ENCODE measurements around the gene MYO9A. TPM values are rescaled to one million over a fixed set of nuclear protein-coding genes. Genes with fewer than 3 reads are reported as not detected.

Gene MYO9A
- total RNA-seq, 2 experiments from 2014 or later, result 15.4 to 19.1 TPM

DNA sequence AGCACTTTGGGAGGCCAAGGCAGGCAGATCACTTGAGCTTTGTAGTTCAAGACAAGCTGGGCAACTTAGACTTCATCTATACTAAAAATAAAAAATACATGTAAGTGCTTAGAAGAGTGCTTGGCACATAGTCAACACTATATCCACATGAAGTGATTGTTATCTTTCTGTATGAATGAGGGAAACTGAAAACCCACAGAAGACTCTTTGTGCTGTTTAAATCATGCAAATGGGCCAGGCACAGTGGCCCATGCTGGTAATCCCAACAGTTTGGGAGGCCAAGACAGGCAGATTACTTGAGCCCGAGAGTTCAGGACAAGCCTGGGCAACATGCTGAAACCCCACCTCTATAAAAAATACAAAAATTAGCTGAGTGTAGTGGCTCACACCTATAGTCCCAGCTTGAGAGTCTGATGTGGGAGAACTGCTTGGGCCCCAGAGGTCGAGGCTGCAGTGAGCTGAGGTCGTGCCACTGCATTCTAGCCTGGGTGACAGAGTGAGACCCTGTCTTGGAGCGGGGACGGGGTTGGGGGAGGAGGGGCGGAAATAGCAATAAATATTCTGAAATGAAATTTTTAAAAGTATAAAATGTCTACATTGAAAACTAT lies 177.9 kb downstream of the MYO9A start:
- no peak overlapping the region for H3K4me3 Mint-ChIP-seq
- peaks cover 16% of the 10 kb centered on the region for H3K36me3 Mint-ChIP-seq
- no peak for DNase-seq
- no peaks in the 10 kb centered on the region for H3K4me1 Mint-ChIP-seq
- H3K27me3 Mint-ChIP-seq, result no peaks in the 10 kb centered on the region
- no peaks in the 10 kb centered on the region for H3K9me3 Mint-ChIP-seq
- H3K27ac Mint-ChIP-seq, result no peak overlapping the region

DNA sequence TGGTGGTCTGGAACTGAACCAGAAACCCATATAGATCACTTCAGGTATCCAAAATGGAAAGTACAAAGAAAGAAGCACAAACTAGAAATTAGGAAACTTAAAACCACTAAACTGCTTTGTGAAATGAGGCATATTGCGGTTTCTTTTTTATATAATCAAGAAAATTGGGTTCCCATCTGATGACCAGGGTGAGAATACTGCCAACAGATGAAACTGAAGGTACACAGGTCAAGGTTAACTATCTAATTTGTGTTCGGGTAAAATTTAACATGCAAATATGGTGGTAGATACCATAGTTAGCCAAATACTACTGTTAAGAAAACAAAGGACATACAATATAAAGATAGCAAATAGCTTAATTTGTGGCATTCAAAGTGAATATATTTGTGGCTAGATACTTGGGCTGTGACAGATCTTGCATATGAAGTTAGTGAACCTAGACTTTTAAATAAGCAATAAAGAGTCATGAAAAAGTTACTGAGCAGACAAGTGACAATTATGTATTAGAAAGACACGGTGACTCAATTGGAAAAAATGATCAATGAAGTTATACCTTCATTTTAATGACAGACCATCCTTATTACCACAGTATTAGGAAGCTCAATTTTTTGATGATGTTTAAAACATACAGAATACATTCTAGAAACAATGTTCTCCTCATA lies 180.2 kb downstream of the MYO9A start:
- no peak overlapping the region for H3K27ac Mint-ChIP-seq
- no peaks in the 10 kb centered on the region for H3K9me3 Mint-ChIP-seq
- no peak overlapping the region for H3K4me3 Mint-ChIP-seq
- no peaks in the 10 kb centered on the region for H3K27me3 Mint-ChIP-seq
- no peak for DNase-seq
- H3K36me3 Mint-ChIP-seq, result peaks cover 34% of the 10 kb centered on the region
- H3K4me1 Mint-ChIP-seq, result no peaks in the 10 kb centered on the region

DNA sequence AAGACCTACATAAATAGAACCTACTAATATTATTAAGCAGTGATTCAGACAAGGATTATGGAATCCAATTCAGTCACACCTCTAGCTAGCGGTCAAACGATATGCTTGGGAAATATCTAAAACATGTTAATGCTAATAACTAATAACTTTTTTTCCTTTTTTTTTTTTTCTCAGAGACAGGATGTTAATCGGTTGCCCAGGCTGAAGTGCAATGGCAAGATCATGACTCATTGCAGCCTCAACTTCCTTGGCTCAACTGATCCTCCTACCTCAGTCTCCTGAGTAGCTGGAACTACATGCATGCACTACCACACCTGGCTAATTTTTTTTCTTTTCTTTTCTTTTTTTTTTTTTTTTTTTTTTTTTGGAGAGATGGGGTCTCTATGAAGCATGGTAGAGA lies 183.5 kb downstream of the MYO9A start:
- Mint-ChIP-seq H3K4me3 (no peak overlapping the region), H3K9me3 (peaks cover 6% of the 10 kb centered on the region), H3K27ac (no peak overlapping the region), H3K27me3 (no peaks in the 10 kb centered on the region), H3K4me1 (no peaks in the 10 kb centered on the region), H3K36me3 (peaks cover 64% of the 10 kb centered on the region)
- no peak for DNase-seq

DNA sequence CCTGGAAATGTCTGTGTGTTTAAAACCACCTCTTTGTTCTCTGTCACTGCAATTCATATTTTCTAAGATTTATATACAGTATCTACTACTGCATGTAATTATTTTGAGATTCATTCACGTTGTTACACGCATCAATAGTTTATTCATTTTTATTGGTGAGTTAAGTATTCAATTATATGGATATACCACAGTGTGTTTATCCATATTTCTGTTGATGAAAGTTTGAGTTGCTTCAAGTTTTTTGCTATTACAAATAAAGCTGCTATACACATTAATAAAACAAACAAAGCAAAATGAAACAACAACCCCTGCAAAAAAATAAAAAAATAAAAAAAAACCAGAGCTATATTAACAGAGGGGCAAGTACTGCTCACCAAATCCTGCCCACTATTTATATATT lies 185.3 kb downstream of the MYO9A start:
- H3K4me1 Mint-ChIP-seq, result no peaks in the 10 kb centered on the region
- H3K27ac Mint-ChIP-seq, result no peak overlapping the region
- H3K36me3 Mint-ChIP-seq, result peaks cover 61% of the 10 kb centered on the region
- peaks cover 6% of the 10 kb centered on the region for H3K9me3 Mint-ChIP-seq
- H3K4me3 Mint-ChIP-seq, result no peak overlapping the region
- no peak for DNase-seq
- no peaks in the 10 kb centered on the region for H3K27me3 Mint-ChIP-seq

DNA sequence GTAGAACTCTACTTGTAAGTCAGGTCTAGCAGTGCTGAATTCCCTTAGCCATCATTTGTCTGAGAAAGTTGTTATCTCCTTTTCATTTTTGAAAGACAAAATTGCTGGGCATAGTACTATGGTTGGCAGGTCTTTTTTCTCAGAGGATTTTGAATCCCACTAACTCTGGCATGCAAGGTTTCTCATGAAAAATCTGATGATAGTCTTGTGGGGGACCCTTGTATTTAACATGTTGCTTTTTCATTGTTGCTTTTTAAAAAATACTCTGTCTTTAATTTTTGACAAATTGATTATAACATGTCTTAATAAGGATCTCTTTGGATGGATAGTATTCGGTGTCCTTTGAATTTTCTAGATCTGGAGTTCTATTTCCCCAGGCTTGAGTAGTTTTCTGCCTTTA lies 186.7 kb downstream of the MYO9A start:
- Mint-ChIP-seq H3K27me3 (no peaks in the 10 kb centered on the region), H3K4me1 (no peaks in the 10 kb centered on the region), H3K9me3 (peaks cover 6% of the 10 kb centered on the region), H3K27ac (no peak overlapping the region), H3K36me3 (peaks cover 56% of the 10 kb centered on the region), H3K4me3 (no peak overlapping the region)
- DNase-seq, result no peak

DNA sequence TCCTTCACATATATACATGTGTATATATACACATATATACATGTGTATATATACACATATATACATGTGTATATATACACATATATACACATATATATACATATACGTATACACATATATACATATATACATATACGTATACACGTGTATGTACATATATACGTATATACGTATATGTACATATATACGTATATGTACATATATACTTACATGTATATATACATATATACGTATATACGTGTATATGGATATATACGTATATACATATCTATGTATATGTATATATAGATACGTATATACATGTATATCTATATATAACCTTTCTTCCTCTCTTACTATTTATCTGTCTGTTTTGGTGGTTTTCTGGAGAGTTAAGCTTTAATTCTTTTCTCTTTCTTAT lies 192.8 kb downstream of the MYO9A start:
- H3K27me3 Mint-ChIP-seq, result no peaks in the 10 kb centered on the region
- no peak overlapping the region for H3K27ac Mint-ChIP-seq
- H3K4me1 Mint-ChIP-seq, result no peaks in the 10 kb centered on the region
- no peak overlapping the region for H3K4me3 Mint-ChIP-seq
- no peaks in the 10 kb centered on the region for H3K9me3 Mint-ChIP-seq
- no peak for DNase-seq
- peaks cover 6% of the 10 kb centered on the region for H3K36me3 Mint-ChIP-seq

DNA sequence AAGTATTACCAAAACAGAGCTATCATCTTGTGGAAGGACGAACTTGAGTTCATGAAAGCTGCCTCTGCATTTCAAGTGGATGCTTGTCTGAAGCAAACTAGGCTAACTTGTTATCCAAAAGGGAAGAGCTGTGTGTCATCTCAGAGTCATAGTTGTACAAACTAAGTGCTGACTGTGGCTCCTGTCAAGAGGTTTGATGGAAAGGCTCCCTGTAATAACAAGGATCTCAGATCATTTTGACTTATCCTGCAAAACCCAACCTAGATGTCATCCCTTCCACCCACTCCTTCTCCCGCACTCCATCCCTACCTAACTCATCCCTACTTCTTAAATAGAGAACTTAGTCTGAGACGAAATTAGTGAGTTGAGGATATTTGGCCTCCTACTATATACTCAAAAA lies 196.8 kb downstream of the MYO9A start:
- Mint-ChIP-seq H3K4me1 (no peaks in the 10 kb centered on the region), H3K9me3 (no peaks in the 10 kb centered on the region), H3K36me3 (peaks cover 3% of the 10 kb centered on the region)

DNA sequence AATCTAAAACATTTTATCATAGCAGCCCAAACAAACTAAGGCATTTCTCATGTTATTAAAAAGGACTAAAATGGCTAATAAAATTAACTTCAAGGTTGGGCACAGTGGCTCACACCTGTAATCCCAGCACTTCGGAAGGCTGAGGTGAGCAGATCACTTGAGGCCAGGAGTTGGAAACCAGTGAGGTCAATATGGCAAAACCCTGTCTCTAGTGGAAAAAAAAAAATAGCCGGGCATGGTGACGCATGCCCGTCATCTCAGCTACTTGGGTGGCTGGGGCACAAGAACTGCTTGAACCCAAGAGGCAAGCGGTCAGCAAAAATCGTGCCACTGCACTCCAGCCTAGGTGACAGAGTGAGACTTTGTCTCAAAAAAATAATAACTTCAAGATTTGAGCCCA lies 197.4 kb downstream of the MYO9A start:
- peaks cover 4% of the 10 kb centered on the region for H3K36me3 Mint-ChIP-seq
- H3K27ac Mint-ChIP-seq, result no peak overlapping the region
- DNase-seq, result no peak
- no peaks in the 10 kb centered on the region for H3K4me1 Mint-ChIP-seq
- H3K9me3 Mint-ChIP-seq, result no peaks in the 10 kb centered on the region
- H3K4me3 Mint-ChIP-seq, result no peak overlapping the region
- no peaks in the 10 kb centered on the region for H3K27me3 Mint-ChIP-seq

More for the DNA sequence above, 196.8 kb downstream of the MYO9A start:
- Mint-ChIP-seq H3K27me3 (no peaks in the 10 kb centered on the region), H3K27ac (no peak overlapping the region), H3K4me3 (no peak overlapping the region)
- no peak for DNase-seq

DNA sequence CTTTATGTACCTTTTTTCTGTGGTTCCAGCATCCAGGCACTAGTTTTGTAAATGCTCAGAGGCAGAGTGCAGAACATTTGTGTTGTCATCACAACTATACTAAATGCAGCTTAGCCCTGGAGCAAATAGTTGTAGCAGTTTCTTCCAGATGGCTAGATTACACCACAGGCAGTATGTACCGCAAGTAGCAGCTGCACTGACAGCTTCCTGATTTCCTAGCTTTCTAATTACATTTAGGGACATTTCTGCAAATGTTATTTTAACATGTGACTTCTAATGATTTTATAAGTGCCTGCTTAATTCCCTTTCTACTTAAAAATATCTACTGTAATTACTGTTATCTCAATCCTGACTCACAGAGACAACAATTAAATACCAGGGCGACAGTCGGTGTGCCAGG lies 201.1 kb downstream of the MYO9A start:
- Mint-ChIP-seq H3K9me3 (no peaks in the 10 kb centered on the region), H3K4me3 (no peak overlapping the region), H3K36me3 (peaks cover 21% of the 10 kb centered on the region), H3K27ac (no peak overlapping the region), H3K4me1 (no peaks in the 10 kb centered on the region), H3K27me3 (no peaks in the 10 kb centered on the region)
- no peak for DNase-seq

DNA sequence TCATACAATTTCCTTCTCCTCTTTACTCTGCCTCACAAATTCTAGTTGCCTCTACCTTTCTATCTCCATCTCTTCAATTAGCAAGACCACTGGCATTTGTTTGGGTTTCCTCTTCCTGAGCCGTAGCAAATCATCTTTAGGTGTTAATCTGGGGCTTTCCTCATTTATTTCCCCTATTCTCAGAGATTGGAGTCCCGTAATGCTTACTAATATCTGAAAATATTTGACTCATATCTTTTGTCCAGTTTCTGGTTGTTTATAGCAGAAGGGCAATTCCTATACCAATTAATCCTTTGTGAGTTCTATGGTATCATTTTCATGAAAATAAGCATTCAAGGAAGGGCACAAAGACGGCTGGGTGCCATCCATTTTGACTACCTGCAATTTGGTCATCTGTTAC lies 203.9 kb downstream of the MYO9A start:
- DNase-seq, result no peak
- Mint-ChIP-seq H3K36me3 (peaks cover 26% of the 10 kb centered on the region), H3K9me3 (no peaks in the 10 kb centered on the region), H3K27me3 (no peaks in the 10 kb centered on the region), H3K4me1 (no peaks in the 10 kb centered on the region), H3K4me3 (no peak overlapping the region), H3K27ac (no peak overlapping the region)

DNA sequence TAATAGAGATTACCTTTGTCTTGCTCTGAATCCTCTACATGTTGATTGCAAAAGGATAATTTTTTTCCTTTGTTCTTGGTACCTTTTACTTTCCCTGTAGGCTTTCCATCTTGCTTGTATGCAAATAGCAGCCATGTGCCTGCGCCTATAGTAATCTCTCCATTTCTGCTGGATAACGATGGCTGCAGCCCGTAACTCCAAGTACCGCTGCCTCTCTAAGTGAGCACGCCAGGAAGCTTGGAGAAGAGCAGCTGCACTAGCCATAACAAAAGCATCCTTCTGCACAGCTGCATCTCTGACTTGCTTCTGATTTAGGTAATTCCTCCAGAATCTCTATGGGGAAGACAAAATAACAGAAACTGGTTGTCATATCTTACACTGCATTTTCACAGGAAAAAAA lies 218.3 kb downstream of the MYO9A start:
- no peaks in the 10 kb centered on the region for H3K27me3 Mint-ChIP-seq
- no peaks in the 10 kb centered on the region for H3K4me1 Mint-ChIP-seq
- DNase-seq, result no peak
- H3K27ac Mint-ChIP-seq, result no peak overlapping the region
- peaks cover 13% of the 10 kb centered on the region for H3K36me3 Mint-ChIP-seq
- H3K4me3 Mint-ChIP-seq, result no peak overlapping the region
- no peaks in the 10 kb centered on the region for H3K9me3 Mint-ChIP-seq

DNA sequence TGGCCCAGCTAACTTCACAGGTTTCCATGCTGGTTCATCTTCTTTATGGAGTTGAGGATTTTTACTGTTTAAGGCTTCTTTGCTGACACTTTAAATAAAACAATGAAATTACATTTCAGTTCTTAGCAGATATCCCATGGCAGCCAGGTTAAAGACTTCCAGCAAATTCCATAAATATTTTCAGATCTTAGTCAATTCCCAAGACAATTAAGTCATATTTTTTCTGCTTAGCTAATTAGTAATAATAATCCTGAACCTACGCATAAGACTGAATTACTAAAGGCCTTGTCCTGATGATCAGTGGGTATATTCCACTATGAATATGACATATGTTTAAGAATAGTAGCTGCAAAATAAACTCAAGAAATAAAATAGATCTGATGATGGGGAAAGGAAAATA lies 224.3 kb downstream of the MYO9A start:
- no peak overlapping the region for H3K4me3 Mint-ChIP-seq
- no peak for DNase-seq
- no peak overlapping the region for H3K27ac Mint-ChIP-seq
- peaks cover 16% of the 10 kb centered on the region for H3K36me3 Mint-ChIP-seq
- no peaks in the 10 kb centered on the region for H3K4me1 Mint-ChIP-seq
- no peaks in the 10 kb centered on the region for H3K27me3 Mint-ChIP-seq
- no peaks in the 10 kb centered on the region for H3K9me3 Mint-ChIP-seq

DNA sequence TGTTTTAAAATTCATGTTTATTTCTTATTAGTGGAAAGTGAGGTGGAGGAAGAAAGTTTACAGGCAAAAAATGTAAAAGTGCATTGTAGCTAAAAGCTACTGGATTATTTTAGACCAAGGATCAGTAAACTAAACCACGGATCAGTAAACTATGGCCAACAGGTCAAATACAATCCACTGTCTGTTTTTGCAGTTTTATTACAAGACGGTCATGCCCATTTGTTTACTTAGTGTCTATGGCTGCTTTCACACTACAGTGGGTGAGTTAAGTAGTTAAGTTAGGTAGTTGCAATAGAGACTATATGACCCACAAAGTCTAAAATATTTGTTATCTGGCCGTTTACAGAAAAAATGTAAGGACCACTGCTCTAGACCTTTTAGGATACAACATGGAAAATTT lies 225.6 kb downstream of the MYO9A start:
- Mint-ChIP-seq H3K4me3 (no peak overlapping the region), H3K9me3 (no peaks in the 10 kb centered on the region), H3K4me1 (no peaks in the 10 kb centered on the region), H3K27ac (no peak overlapping the region), H3K27me3 (no peaks in the 10 kb centered on the region), H3K36me3 (peaks cover 9% of the 10 kb centered on the region)
- DNase-seq, result no peak

DNA sequence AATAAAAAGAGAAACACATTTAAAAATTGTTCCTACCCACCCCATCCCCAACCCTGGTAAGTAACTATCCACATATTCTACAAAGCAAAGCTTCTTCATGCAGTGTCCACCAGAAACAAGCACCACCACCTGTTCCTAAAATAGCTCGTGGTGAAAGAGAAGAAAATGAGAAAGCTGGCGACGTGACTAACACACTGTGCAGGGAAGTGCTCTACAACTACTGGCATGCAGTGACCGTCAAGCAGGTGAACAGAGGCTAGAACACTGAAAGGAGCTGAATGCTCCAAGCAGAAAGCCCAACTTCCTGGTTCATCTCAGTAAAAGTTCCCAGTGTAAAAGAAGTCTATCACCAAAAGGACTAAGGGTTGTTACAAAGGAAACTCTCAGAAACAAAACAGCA lies 226.9 kb downstream of the MYO9A start:
- DNase-seq, result no peak
- H3K27ac Mint-ChIP-seq, result no peak overlapping the region
- no peaks in the 10 kb centered on the region for H3K4me1 Mint-ChIP-seq
- no peaks in the 10 kb centered on the region for H3K27me3 Mint-ChIP-seq
- H3K36me3 Mint-ChIP-seq, result peaks cover 9% of the 10 kb centered on the region
- no peak overlapping the region for H3K4me3 Mint-ChIP-seq
- H3K9me3 Mint-ChIP-seq, result no peaks in the 10 kb centered on the region

DNA sequence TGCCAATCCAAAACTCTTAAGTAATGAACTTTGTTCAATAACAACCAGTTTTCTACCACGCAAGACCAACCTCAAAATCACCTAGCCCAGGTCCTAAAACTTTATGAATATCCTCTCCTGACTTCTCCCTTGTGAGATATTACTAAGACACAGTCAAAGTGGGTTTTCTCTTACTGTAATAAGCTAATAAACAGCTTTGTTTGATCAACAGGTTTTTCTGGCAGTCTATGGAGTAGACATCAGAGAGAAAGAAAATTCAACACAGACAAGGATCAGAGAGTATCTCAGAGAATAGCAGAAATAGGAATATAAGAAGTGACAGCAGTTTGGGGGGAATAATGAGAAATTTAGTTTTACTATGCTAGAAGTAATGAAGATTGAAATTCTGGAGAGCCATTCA lies 228.0 kb downstream of the MYO9A start:
- no peak for DNase-seq
- no peak overlapping the region for H3K4me3 Mint-ChIP-seq
- no peaks in the 10 kb centered on the region for H3K9me3 Mint-ChIP-seq
- H3K36me3 Mint-ChIP-seq, result peaks cover 15% of the 10 kb centered on the region
- no peaks in the 10 kb centered on the region for H3K27me3 Mint-ChIP-seq
- H3K27ac Mint-ChIP-seq, result no peak overlapping the region
- H3K4me1 Mint-ChIP-seq, result no peaks in the 10 kb centered on the region

DNA sequence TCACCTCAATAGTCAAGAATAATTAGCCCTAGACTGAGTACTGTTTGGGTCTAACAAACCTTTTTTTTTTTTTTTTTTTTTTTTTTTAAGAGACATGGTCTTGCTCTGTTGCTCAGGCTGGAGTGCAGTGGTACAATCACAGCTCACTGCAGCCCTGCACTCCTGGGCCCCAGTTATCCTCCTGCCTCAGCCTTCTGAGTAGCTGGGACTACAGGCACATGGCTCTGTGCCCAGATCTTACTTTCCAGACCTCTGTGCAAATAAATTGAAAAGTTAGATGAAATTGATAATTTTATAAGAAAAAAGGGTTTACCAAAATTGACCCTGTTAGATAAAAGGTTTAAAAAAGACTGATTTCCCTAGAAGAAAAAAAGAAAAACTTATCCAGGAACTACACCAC lies 228.6 kb downstream of the MYO9A start:
- H3K27ac Mint-ChIP-seq, result no peak overlapping the region
- H3K4me3 Mint-ChIP-seq, result no peak overlapping the region
- no peaks in the 10 kb centered on the region for H3K4me1 Mint-ChIP-seq
- no peaks in the 10 kb centered on the region for H3K9me3 Mint-ChIP-seq
- peaks cover 15% of the 10 kb centered on the region for H3K36me3 Mint-ChIP-seq
- no peak for DNase-seq
- H3K27me3 Mint-ChIP-seq, result no peaks in the 10 kb centered on the region
